Measurements from ENCODE around the gene PALLD.

DNA sequence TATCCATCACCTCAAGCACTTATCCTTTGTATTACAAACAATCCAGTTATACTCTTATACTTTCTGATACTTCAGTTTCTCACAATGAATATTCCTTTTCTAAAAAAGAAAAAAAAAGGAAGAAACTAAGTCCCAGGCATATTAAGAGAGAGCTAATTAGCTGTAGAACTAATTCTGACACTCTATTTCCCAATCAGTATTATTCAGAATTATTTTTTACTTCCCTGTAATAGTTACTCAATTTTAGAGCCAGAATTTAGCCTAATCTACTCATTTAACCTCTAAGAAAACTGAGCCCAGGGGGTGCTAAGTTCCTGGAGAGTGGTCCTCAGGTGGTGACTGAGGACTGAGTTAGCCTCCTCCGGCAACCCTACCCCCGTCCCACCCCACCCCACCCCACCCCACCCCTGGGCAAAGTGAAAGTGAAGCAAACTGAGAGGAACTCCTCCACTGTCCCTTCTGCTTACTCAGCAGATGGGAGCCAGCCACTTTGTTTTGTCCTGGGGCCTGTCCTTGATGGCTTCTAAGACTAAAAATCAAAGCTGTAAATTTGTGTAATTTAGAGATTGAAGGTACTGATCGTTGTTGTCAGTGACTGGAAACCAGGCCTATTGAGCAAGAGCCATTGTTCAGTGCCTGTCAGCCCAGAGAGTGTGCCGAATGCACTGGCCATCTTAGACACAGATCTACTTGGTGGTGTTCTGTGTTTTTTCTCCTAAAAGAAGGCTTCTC lies 351.1 kb downstream of the PALLD start:
- TF ChIP-seq, protein P1, sequence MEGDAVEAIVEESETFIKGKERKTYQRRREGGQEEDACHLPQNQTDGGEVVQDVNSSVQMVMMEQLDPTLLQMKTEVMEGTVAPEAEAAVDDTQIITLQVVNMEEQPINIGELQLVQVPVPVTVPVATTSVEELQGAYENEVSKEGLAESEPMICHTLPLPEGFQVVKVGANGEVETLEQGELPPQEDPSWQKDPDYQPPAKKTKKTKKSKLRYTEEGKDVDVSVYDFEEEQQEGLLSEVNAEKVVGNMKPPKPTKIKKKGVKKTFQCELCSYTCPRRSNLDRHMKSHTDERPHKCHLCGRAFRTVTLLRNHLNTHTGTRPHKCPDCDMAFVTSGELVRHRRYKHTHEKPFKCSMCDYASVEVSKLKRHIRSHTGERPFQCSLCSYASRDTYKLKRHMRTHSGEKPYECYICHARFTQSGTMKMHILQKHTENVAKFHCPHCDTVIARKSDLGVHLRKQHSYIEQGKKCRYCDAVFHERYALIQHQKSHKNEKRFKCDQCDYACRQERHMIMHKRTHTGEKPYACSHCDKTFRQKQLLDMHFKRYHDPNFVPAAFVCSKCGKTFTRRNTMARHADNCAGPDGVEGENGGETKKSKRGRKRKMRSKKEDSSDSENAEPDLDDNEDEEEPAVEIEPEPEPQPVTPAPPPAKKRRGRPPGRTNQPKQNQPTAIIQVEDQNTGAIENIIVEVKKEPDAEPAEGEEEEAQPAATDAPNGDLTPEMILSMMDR (IDR thresholded peaks at IDR 0.05), result no peak
- no peak for TF ChIP-seq POLR2A (IDR thresholded peaks at IDR 0.05)
